ENCODE results near the gene LIPK. TPM values are rescaled to one million over a fixed set of nuclear protein-coding genes. Genes with fewer than 3 reads are reported as not detected.

Gene LIPK
- total RNA-seq, 6 experiments from 2014 or later: not detected

- Histone ChIP-seq H3K4me1 (peaks cover 0 to 12% (median 5%) of the 10 kb centered on the region in 4 donors), H3K27me3 (no peaks in the 10 kb centered on the region), H3K36me3 (no peaks in the 10 kb centered on the region), H3K9me3 (no peaks in the 10 kb centered on the region), H3K4me3 (no peak overlapping the region), H3K27ac (no peak overlapping the region)
- WGBS (ENCODE audit: insufficient coverage, low coverage, low lambda C conversion rate, missing lambda C conversion rate): 59% methylated on average over 2 of the region's 2 CpGs
- DNase-seq (no peak), ATAC-seq (no peak)
- intact Hi-C loops (cut with DNase I): no loop called here
- TF ChIP-seq POLR2A (IDR thresholded peaks at IDR 0.05): no peak
- no peak for TF ChIP-seq CTCF (IDR thresholded peaks at IDR 0.05)
Observed at GRCh38 chr10:88793712-88794299, 87.8 kb downstream of the LIPK start.

- TF ChIP-seq POLR2A (IDR thresholded peaks at IDR 0.05) (no peak), CTCF (IDR thresholded peaks at IDR 0.05) (no peak)
- H3K27ac ChIP-seq: no peak overlapping the region
- no peaks in the 10 kb centered on the region for H3K36me3 ChIP-seq
- intact Hi-C loops (cut with DNase I): no loop called here
- H3K4me1 ChIP-seq: peaks cover 0 to 12% (median 5%) of the 10 kb centered on the region in 4 donors
- H3K27me3 ChIP-seq: no peaks in the 10 kb centered on the region
- DNase-seq (no peak), ATAC-seq (no peak)
- 89% methylated on average over 1 of the region's 1 CpG for WGBS (ENCODE audit: insufficient coverage, low coverage, low lambda C conversion rate, missing lambda C conversion rate)
- no peaks in the 10 kb centered on the region for H3K9me3 ChIP-seq
- no peak overlapping the region for H3K4me3 ChIP-seq
Observed at GRCh38 chr10:88794731-88795130, 88.7 kb downstream of the LIPK start.

GRCh38 chr10:88800152-88801125 lies 94.4 kb downstream of the LIPK start:
- 69% methylated on average over 2 of the region's 2 CpGs for WGBS (ENCODE audit: insufficient coverage, low coverage, low lambda C conversion rate, missing lambda C conversion rate)
- Histone ChIP-seq H3K4me3 (no peak overlapping the region), H3K27ac (no peak overlapping the region), H3K36me3 (no peaks in the 10 kb centered on the region), H3K4me1 (no peaks in the 10 kb centered on the region), H3K27me3 (no peaks in the 10 kb centered on the region), H3K9me3 (no peaks in the 10 kb centered on the region)
- ATAC-seq: no peak
- intact Hi-C loops (cut with DNase I): no loop called here
- TF ChIP-seq CTCF (IDR thresholded peaks at IDR 0.05): no peak
- no peak for TF ChIP-seq POLR2A (IDR thresholded peaks at IDR 0.05)
- DNase-seq: no peak

Other genes with a start within 250 kb of the LIPK start
- gene RNLS, start 122.9 kb upstream of the LIPK start, total RNA-seq: 10 to 100 TPM in 1 of 6 experiments, 1 to 10 TPM in 5; 5.9 to 10.5 (median 7.3) TPM
- gene LIPJ, start 119.5 kb upstream of the LIPK start, total RNA-seq: under 1 TPM; 0.06 to 0.42 (median 0.21) TPM
- gene LIPF, start 41.8 kb upstream of the LIPK start, total RNA-seq: not detected
- gene LIPN, start 53.8 kb downstream of the LIPK start, total RNA-seq: under 1 TPM in 2 of 6 experiments, not detected in 4; 0.25 to 0.29 TPM
- not detected for gene LIPM, start 96.5 kb downstream of the LIPK start, total RNA-seq
- 1 to 10 TPM in 2 of 6 experiments, under 1 TPM in 1, not detected in 3; 0.54 to 1.2 (median 1.2) TPM for gene ANKRD22, start 145.6 kb downstream of the LIPK start, total RNA-seq
- gene STAMBPL1, start 174.0 kb downstream of the LIPK start, total RNA-seq: 1 to 10 TPM in 5 of 6 experiments, under 1 TPM in 1; 0.66 to 8.0 (median 4.2) TPM
- 100 to 1,000 TPM in 2 of 6 experiments, 10 to 100 TPM in 4; 15.0 to 127 (median 80.7) TPM for gene ACTA2, start 246.5 kb downstream of the LIPK start, total RNA-seq

All from right lobe of liver (tissue), 6 donors.